HG03521 (cell line): Measurements from ENCODE around the gene FAM162A.
"Not testable (repeated sequence)": the region's sequence is repeated elsewhere in the genome, so short reads cannot be mapped to it uniquely, and the experiment has no call there.

Experiments used
- ATAC-seq: cut with Tn5 transposase; IDR thresholded peaks from one replicate; pipeline ENCODE4 v1.9.1; 2021; ENCODE audit warnings: mild to moderate bottlenecking, moderate library complexity; ENCODE audit not compliant: unreplicated experiment

The FAM162A gene

DNA sequence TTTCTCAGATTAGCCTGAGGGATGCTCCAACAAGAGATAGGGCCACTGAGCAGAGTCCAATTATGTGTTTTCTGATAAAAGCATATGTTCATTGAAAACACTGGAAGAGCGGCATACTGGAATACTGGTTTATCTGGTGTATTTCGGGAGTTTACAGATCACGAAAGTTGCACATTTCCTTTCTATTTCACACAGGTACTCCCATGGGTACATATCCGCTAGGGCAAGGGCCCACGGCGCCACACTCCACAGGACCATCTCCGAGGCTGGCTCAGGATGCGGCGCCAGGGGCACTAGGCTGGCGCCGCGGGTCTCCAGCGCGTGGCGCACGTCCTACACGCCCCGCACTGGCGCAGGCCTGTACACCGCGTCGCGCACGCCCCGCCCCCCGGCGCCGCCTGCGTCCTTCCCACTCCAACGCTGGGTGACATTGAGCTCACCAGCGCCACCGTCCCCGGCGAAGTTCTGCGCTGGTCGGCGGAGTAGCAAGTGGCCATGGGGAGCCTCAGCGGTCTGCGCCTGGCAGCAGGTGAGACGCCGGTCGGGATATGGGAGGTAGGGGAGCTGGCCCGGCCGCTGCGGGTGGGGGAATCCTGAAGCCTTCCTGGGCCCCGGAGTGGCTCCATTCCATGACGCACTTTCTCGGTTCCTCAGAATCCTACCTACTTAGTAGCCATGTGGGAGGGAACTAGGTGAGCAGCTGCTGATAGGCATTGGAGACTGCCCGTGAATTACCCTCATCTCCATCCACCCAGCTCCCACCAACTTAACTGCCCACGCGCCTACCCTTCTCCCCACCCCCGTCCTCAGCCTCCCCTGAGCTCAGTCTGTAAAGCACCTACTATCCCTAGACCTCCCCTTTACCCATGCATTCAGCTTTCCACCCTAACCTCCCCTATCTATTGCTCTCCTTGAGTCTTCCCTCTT is at the start of gene FAM162A:
TSS of gene FAM162A (plus strand) at position 412 of the 927 bp plus-strand sequence. CDS start at position 496, 84 bp downstream.
- peak; percentile 95 for ATAC-seq

GRCh38 chr3:122342803-122343202 is 41.2 kb upstream of the FAM162A start:
- no peak for ATAC-seq

GRCh38 chr3:122343654-122344053 is 40.3 kb upstream of the FAM162A start:
- no peak for ATAC-seq

GRCh38 chr3:122349171-122349570 is 34.8 kb upstream of the FAM162A start:
- ATAC-seq: no peak

- no peak for ATAC-seq
These were observed 33.1 kb upstream of the FAM162A start for GRCh38 chr3:122350814-122351418.

- ATAC-seq: no peak
These were observed 32.4 kb upstream of the FAM162A start for GRCh38 chr3:122351612-122352011.

GRCh38 chr3:122353215-122353614 is 30.8 kb upstream of the FAM162A start:
- ATAC-seq: no peak

DNA sequence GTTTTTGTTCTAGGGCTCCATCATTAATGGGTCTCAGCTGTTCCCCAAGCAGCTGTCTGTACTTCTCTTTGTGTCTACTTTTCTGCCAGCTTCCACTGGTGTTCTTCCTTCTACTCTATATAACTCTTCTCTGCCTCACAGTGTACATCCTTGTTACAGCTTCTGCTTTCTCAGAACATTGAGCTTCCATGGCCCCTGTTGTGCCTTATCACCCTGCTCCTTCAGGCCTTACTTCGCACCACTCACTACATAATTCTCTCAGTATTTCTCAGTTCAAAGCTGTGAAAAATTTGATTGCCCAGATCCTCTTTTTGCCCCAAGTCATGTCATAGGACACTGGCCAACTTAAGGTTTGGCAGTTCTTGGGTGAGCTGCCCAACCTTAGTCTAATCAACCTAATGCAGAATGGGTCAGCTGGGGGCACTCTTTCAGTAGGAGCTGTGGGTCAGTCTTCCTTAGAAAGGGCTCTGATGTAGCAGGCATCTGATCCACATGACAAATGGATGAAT is 30.0 kb upstream of the FAM162A start:
- ATAC-seq: no peak

DNA sequence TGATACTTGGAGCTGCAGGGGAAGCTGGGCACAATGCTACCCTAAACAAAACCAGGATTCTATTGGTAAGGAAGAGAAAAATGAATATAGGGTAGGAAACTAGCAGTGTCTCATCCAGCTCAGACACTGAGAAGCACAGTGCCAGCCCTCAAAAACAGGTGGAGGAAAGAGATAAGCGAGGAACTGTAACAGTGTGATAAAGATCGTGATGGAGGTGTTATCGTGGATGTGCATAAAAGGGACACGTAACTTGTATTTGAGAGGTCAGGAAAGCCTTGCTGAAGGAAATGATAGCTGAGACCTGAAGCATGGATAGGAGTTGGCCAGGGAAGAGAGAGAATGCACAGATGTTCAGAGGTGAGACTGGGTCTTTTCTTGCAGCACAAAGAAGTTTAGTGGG is 28.4 kb upstream of the FAM162A start:
- ATAC-seq: no peak

- no peak for ATAC-seq
These were observed 27.6 kb upstream of the FAM162A start for GRCh38 chr3:122356402-122356801.

DNA sequence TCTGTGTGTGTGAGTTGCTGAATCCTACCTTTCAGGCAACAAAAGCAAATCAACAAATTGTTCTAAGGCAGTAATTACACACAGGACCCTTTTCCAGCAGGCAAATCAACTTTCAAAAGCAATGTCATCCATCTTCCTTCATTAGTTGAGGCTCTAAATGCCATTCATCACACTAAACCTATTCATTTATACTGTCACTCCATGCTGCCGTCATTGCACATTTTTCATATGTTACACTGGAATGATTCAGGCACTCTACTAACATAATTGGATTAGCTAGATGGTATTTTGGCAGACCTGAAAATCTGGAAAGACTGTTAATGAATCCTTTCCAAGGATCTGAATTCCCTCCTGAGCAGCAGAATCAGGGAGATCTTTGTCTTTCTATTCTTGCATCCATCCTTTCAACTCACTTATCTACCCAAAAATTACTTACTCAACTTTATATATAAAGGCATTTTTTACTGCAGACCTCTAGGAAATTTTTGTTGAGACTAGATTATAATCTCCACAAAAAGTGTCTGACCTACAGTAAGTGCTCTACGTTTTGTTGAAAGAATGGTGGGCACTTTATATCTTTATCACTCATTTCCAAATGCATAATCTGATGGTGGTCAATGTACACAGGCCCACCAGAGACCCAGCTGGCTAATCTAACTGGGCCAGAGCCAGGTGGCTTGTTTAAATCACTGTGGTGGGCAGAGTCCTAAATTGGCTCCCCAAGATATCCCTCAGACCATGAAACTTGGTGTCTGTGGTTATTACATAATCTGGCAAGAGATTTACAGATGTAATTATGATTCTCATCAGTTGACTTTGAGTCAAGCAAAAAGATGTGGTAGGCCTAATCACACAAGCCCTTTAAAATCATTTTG is 25.9 kb upstream of the FAM162A start:
- no peak for ATAC-seq

- no peak for ATAC-seq
These were observed 25.3 kb upstream of the FAM162A start for GRCh38 chr3:122358703-122359032.

DNA sequence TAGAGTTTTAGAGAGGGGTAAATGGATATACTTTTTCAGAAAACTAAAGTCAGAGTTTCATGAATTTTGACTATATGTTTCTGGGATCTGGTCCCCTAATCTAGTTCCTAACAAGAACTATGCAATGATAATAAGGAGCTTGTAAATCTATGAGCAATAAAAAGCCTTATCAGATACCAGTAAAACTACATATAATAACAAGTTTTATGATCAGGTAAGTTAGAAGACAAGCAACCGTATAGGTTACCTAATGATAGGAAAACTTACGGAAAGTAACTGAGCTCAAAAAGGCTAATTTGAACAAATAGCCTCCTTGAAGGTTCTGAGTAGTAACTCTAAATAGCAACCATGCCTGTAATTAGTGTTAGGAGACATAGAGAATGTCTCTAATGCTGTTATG is 22.0 kb upstream of the FAM162A start:
- ATAC-seq: no peak

DNA sequence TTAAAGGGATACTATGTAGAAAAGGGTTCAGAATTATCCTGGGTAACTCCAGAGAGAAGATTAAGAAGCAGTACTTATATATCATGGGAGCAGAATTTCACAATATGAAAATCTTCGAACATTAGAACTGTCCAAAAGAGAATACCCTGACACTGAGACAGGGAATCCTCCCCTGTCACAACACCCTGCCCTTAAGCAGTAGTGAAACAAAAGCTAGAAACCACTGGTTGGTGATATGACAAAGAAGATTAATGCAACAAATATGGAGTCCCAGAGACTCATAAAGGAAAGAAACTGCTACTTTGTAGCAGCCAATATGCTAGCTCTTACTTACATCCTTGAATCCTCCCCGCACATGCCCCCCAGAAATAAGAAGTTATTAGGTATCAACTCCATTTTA is 19.5 kb upstream of the FAM162A start:
- no peak for ATAC-seq

- ATAC-seq: no peak
These were observed 18.9 kb upstream of the FAM162A start for GRCh38 chr3:122365073-122365472.

- not testable (repeated sequence) for ATAC-seq
These were observed 18.2 kb upstream of the FAM162A start for GRCh38 chr3:122365582-122366378.

DNA sequence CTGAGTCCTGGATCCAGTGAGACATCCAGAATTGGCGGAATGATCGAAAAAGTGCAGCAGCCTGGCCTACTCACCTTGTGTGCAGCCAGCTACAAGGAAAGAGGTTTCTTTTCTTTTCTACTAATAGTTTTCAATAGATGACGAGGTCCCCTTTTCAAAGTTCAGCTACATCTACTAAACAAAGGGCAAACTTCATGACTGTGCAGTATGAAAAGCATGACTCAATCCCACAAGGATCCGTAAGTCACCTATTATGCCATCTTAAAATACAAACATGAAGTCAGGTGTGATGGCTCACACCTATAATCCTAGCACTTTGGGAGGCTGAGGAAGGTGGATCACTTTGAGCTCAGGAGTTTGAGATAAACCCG is 17.6 kb upstream of the FAM162A start:
- no peak for ATAC-seq

- no peak for ATAC-seq
These were observed 9.9 kb upstream of the FAM162A start for GRCh38 chr3:122374034-122374433.

DNA sequence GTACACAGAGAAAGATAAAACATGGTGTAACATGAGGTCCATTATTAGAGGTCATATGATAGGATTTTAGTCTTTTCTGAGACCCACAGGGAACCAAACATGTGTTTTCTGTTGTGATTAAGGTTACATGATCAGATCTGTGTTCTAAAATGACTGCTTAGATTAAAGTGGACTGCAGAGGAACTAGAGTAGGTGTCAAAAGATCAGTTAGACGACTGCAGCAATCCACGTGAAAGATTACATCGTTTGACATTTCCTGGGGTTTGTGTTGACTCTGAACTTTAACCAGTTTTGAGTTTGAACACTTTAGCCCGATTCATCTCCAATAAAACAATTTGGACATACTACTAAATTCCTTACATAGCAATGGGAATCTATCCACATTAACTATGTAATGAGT is 6.0 kb upstream of the FAM162A start:
- no peak for ATAC-seq

GRCh38 chr3:122382888-122383666 is 905 bp upstream of the FAM162A start, which contains the start of gene MIX23:
Gene MIX23, minus strand, starts transcription at chr3:122383231. Its CDS starts 7 bp downstream, at chr3:122383224.
- ATAC-seq: peak; percentile 31
